ENCODE measurements around the gene FSTL3. TPM values are rescaled to one million over a fixed set of nuclear protein-coding genes. Genes with fewer than 3 reads are reported as not detected.
"Not testable (repeated sequence)": the region's sequence is repeated elsewhere in the genome, so short reads cannot be mapped to it uniquely, and the experiment has no call there.

FSTL3 gene
- total RNA-seq, 1 experiment from 2014 or later: 125 TPM

GRCh38 chr19:709196-709964 lies 33.2 kb downstream of the FSTL3 start:
- DNase-seq (ENCODE audit: low read depth): no peak

- no peak for DNase-seq (ENCODE audit: low read depth)
Observed at GRCh38 chr19:709965-710571, 33.9 kb downstream of the FSTL3 start.

GRCh38 chr19:710767-711166 lies 34.6 kb downstream of the FSTL3 start:
- DNase-seq (ENCODE audit: low read depth): no peak

- no peak for DNase-seq (ENCODE audit: low read depth)
Observed at GRCh38 chr19:711254-711653, 35.1 kb downstream of the FSTL3 start.

- DNase-seq (ENCODE audit: low read depth): no peak
Observed at GRCh38 chr19:715347-715746, 39.2 kb downstream of the FSTL3 start.

GRCh38 chr19:718251-718951 lies 42.2 kb downstream of the FSTL3 start:
- no peak for DNase-seq (ENCODE audit: low read depth)

- no peak for DNase-seq (ENCODE audit: low read depth)
Observed at GRCh38 chr19:718991-719512, 42.9 kb downstream of the FSTL3 start.

GRCh38 chr19:719636-720344 lies 43.6 kb downstream of the FSTL3 start:
- DNase-seq (ENCODE audit: low read depth): no peak

GRCh38 chr19:720345-721160 lies 44.4 kb downstream of the FSTL3 start:
- DNase-seq (ENCODE audit: low read depth): no peak

GRCh38 chr19:722553-723101 lies 46.4 kb downstream of the FSTL3 start:
- DNase-seq (ENCODE audit: low read depth): no peak

GRCh38 chr19:723247-723646 lies 47.1 kb downstream of the FSTL3 start:
- no peak for DNase-seq (ENCODE audit: low read depth)

GRCh38 chr19:723714-724113 lies 47.5 kb downstream of the FSTL3 start:
- no peak for DNase-seq (ENCODE audit: low read depth)

GRCh38 chr19:725461-726089 lies 49.4 kb downstream of the FSTL3 start:
- DNase-seq (ENCODE audit: low read depth): no peak

GRCh38 chr19:726993-727956 lies 51.1 kb downstream of the FSTL3 start:
- no peak for DNase-seq (ENCODE audit: low read depth)

GRCh38 chr19:728011-728410 lies 51.8 kb downstream of the FSTL3 start:
- no peak for DNase-seq (ENCODE audit: low read depth)

GRCh38 chr19:729564-729963 lies 53.4 kb downstream of the FSTL3 start:
- DNase-seq (ENCODE audit: low read depth): not testable (repeated sequence)

GRCh38 chr19:729965-730668 lies 53.9 kb downstream of the FSTL3 start:
- DNase-seq (ENCODE audit: low read depth): no peak

- no peak for DNase-seq (ENCODE audit: low read depth)
Observed at GRCh38 chr19:731000-731399, 54.8 kb downstream of the FSTL3 start.

Measured in LHCN-M2 (cell line).